GM21360 (cell line): Measurements from ENCODE around the gene CHN1.

ENCODE experiments used
- ATAC-seq: cut with Tn5 transposase; IDR thresholded peaks from one replicate; pipeline ENCODE4 v1.9.1; 2021; ENCODE audit warnings: mild to moderate bottlenecking, moderate library complexity; ENCODE audit not compliant: unreplicated experiment

Gene CHN1

DNA sequence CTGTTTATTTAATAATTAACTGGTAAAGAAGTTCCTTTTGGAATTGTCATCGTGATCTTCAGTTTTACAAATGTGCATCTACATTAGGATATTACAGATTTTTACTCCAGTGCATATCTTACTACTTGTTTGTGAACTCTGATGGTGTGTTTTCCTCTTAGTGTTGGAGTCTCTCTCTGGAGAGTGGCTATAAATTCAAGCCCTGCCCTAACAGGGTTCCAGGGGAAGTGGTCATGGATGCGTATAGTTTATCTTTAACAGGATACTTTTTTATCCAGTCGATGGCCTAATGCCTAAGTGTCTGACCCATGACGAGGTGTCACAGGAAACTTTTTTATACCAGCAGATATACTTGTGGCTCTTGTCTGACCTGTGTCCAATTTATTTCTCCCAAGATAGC is 75.4 kb downstream of the CHN1 start:
- ATAC-seq: no peak

DNA sequence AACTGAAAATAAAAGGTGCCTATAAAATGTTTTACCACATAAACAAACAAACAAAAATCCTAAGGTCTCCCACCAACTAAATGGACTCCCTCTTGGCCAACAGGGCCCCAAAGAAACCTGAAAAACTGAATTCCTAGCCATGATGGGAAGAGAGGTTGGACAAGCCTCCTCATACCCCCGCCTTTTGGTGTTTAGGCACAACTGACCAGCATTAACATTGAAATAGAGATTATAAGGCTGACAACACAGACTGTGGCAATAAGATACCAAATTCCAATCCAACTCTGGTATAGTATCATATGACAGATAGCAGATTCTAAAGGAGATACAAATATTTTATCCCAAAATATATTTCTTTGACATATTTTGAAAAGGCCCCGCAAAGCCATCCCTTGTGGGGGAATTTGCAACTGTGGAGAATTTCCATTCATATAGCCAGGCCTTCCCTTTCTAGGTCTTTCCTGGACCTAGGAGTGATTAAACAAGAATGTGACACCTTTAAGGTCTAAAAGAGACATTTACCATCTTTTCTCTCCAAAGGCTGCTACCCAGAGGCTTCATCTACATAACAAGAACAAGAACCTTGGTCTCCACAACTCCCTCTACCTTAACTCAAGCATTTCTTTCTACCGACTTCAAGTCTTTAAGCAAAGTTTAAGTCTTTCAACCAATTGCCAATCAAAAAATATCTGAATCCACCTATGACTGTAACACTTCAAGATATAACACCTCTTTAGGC is 80.0 kb downstream of the CHN1 start:
- no peak for ATAC-seq

DNA sequence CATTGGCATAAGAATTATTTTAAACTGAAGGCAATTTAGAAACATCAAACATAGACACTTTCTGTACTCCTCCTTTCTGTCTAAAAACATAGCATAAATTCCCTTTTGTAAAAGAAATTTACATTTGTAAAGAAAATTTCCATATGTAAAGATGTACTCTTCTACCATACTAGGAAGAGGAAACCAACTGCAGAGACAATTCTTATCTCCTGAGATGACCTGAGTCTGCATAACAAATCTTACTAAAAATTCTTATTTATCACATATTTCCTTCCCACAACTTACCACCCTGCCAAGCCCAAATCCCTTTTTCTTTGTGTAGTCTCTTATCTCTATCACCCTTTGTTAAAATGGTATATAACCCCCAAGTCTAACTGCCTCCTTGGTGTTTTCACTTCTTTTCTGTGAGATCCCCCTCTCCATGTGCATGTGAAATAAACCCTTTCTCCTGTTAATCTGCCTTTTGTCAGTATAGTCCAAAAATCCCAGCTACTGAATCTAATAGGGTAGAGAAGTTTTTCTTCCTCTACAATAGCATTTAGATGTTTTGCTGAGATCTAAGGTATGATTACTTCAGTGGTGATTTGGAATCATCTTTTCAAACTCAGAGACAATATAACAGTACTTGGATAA is 81.0 kb downstream of the CHN1 start:
- ATAC-seq: no peak

- ATAC-seq: no peak
Measured at GRCh38 chr2:174919947-174920595, 85.1 kb downstream of the CHN1 start.

- no peak for ATAC-seq
Measured at GRCh38 chr2:174918886-174919526, 86.2 kb downstream of the CHN1 start.

DNA sequence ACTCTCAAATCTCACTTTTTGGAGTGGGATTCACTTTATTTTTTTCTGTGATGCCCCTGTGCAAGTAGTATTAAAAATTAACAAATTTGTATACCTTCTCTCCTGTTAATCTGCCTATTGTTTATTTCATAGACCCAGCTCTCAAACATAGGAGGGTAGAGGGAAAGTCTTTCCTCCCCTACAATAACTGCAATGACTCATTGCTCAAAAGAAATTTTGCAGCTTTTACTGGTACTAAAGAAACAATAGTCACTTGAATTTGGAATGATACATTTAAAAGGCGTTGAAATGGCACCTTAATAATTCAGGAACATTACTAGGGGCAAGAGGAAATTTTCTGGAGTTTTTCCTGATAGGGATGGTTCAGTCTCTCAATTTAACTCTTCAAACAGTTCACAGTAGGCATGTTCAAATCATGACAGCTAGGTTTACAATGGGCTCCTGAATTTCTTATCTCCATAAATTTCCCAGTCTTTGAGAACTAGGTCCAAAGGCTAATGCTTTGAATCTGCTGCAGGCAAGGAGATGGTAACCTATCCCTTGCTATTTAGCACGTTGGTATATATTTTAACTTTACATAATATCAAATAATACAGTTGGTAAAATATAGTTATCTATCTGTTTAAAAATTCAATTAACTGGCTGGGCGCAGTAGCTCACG is 88.8 kb downstream of the CHN1 start:
- no peak for ATAC-seq

DNA sequence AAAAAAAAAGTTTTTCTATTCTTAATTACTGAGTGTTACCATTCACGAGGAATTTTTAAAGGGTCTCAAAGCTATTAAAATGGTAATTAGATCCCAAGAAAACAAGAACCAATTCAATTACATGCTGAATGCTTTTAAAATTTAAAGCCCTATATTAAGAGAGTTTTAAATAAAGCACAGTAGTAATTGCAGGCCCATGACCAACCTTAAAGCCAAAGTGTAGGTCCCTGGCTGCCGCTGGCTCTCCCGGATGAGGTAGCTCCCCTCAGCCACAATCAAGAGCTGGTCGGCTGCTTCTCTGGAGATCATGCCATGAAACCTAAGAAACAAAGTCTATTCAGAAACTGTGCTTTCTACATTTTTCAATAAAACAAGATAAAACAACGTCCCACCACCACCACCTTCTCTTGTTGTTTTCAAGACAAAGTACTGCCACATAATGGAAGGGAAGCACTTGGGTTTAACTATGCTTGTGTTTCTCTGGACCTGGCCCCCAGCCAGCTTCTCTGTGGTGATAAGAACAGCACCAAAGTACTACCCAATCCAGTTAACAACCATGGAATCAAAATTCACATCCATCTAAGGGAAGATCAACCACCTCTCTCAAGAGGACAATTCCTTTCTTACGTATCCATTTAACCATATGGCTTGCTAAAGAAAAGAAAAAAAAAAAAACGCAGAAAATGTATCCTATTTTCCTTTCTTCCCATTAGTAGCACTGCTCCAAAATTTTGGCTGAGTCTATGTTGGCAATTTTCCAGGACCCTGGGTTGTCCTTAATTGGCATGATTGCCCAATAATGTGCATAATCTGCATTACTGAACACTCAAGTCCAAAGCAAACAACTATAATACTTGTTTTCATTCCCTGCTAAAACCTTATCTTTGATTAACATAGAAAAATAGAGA is 90.1 kb downstream of the CHN1 start:
- no peak for ATAC-seq

GRCh38 chr2:174908284-174908683 is 96.9 kb downstream of the CHN1 start:
- no peak for ATAC-seq

GRCh38 chr2:174903264-174903556 is 102.0 kb downstream of the CHN1 start:
- ATAC-seq: no peak

DNA sequence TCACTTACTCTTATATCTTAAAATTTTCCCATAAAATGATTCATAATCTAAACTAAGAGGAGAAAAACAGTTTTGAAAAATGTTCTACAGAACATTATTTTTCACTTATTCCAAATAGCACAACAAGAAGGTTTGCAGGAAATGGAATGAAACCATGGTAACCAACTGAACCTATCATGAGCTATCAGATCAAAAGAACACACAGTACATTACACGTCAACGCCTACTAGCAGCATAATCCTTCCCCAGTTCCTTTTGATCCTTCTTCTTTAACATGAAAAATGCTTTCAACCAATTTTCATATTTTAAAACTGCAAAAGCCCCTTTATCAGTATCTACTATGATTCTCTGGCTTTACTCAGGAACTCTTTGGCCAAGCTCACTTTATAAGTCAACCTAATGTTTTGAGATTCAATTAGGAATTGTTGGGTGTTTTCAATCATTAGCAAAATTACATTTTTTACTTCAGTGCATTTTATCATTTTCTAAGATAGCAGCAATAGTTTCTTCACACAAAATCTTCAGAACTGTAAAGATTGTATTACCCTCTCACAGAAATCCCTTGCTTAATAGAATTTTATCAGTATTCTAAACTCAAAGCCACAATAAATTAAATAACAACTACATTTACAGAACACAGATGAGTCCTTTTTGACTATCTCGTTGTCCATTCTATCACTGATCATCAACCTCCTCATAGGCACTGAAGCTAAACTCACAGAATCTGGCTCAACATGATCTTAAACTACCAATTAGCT is 102.5 kb downstream of the CHN1 start:
- ATAC-seq: no peak

GRCh38 chr2:174901075-174901474 is 104.1 kb downstream of the CHN1 start:
- no peak for ATAC-seq

DNA sequence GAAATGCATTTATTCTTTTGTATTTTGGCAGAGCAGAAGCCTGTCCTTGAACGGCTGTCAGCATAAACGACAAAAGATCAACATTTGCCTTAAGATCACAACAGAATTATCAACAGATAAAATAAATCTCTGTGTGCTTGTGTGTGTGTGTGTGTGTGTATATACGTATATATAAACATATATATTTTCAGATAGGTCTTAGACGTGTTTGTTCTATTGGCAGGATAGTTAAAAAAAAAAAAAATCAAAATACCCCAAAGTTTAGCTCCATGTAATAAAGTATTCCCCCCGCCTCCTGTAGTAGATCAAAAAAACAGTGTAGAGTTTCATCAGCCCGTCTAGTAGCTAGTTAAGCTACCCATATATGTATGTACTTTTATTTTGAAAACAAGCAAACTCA is 107.9 kb downstream of the CHN1 start:
- no peak for ATAC-seq

DNA sequence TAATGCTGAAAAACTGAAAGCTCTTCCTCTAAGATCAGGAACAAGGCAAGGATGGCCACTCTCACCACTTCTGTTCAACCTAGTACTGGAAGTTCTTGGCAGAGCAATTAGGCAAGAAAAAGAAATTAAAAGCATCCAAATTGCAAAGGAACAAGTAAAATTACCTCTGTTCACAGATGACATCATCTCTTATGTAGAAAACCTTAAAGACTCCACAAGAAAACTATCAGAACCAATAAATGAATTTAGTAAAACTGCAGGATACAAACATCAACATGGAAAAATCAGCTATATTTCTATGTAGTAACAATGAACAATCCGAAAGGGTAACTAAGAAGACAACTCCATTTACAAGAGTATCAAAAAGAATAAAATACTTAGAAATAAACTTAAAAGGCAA is 112.2 kb downstream of the CHN1 start:
- no peak for ATAC-seq

DNA sequence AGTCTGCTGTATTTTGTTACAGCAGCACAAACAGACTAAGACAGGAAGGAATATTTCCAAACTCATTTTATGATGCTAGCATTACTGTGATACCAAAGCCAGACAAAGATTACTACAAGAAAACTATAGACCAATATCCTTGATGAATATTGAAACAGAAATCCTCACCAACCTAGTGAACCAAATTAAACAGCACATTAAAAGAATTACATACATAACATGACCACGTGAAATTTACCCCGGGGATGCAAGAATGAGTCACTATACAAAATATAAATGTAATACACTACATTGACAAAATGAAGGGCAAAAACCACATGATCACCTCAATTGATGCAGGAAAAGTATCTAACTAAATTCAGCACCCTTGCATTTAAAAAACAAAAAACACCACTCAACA is 112.6 kb downstream of the CHN1 start:
- ATAC-seq: no peak

- no peak for ATAC-seq
Measured at GRCh38 chr2:174888646-174889271, 116.4 kb downstream of the CHN1 start.

DNA sequence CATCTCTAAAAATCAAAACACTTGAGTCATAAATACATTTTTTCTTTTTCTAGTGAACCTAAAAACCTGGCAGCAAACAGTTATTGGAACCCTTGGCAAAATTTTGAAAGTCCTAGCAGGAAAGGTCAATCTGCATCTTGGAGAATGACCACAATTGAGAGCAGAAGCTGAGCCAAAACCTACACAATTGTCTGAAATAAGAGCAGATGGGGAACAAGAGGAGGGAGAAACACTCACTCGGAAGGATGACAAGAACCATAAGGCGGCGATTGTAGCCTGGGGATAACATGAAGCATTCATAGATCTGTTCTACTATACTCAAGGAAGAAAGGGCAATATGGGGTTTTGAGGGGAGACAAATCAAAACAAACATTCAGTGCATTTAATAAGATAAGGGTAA is 117.0 kb downstream of the CHN1 start:
- no peak for ATAC-seq

GRCh38 chr2:174882416-174882815 is 122.8 kb downstream of the CHN1 start:
- ATAC-seq: no peak

DNA sequence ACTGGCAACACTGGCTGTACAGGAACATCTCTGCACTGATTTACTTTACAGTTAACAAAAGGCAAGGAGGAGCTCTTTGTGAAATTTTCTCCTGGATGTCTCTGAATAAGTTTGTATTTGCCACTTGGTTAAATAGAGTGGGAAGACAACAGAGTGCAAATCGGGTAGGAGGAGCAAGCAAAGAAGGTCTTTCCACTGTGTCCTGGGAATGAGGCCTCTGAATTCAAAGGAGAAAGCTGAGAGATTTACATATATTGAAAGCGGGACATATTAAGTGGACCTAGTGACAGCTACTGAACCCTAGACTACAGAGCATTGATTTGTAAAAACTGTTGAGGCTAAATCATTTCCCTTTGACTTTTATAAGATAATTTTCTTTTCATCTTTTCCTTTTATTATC is 123.5 kb downstream of the CHN1 start:
- ATAC-seq: no peak

- no peak for ATAC-seq
Measured at GRCh38 chr2:174878537-174879147, 126.5 kb downstream of the CHN1 start.
